Smooth muscle cell (in vitro differentiated cells): ENCODE results near the gene PIK3C2G. TPM values are rescaled to one million over a fixed set of nuclear protein-coding genes. Genes with fewer than 3 reads are reported as not detected.

ENCODE experiments used
- DNase-seq: peaks from one replicate; lab custom pipeline; 2025; ENCODE audit not compliant: unreplicated experiment; lab: John Stamatoyannopoulos, UW
- H2AFZ ChIP-seq: fragments of 200-600 bp; sonication (generic); 2 replicates; pipeline ENCODE4 v1.6.0; 2016; ENCODE audit warnings: antibody characterized with exemption, low read depth, mild to moderate bottlenecking
- H3F3A ChIP-seq: fragments of 200-600 bp; sonication (generic); 2 replicates; pipeline ENCODE4 v1.6.0; 2017; ENCODE audit warnings: antibody characterized with exemption, low read depth
- H3K27ac ChIP-seq: fragments of 200-600 bp; sonication (generic); 2 replicates; pipeline ENCODE4 v1.5.1; 2016; ENCODE audit warnings: low read depth, mild to moderate bottlenecking
- H3K27me3 ChIP-seq: fragments of 200-600 bp; sonication (generic); 2 replicates; pipeline ENCODE4 v1.6.1; 2016; ENCODE audit warnings: low read depth, mild to moderate bottlenecking
- H3K36me3 ChIP-seq: fragments of 200-600 bp; sonication (generic); 2 replicates; pipeline ENCODE4 v1.5.1; 2016; ENCODE audit warnings: low read depth
- H3K4me1 ChIP-seq: fragments of 200-600 bp; sonication (generic); 2 replicates; pipeline ENCODE4 v1.5.1; 2016; ENCODE audit warnings: low read depth
- H3K4me2 ChIP-seq: fragments of 200-600 bp; sonication (generic); 2 replicates; pipeline ENCODE4 v1.6.0; 2016; ENCODE audit warnings: mild to moderate bottlenecking
- H3K4me3 ChIP-seq: fragments of 200-600 bp; sonication (generic); 2 replicates; pipeline ENCODE4 v1.5.1; 2016; ENCODE audit warnings: mild to moderate bottlenecking
- H3K79me2 ChIP-seq: fragments of 200-600 bp; sonication (generic); 2 replicates; pipeline ENCODE4 v1.6.0; 2016; ENCODE audit warnings: low read depth, mild to moderate bottlenecking
- H3K9ac ChIP-seq: fragments of 200-600 bp; sonication (generic); 2 replicates; pipeline ENCODE4 v1.6.0; 2016; ENCODE audit warnings: low read depth
- H3K9me3 ChIP-seq: fragments of 200-600 bp; sonication (generic); replicated peaks from 2 replicates; pipeline ENCODE4 v1.5.1; 2016; ENCODE audit warnings: low read depth
- H4K20me1 ChIP-seq: fragments of 200-600 bp; sonication (generic); 2 replicates; pipeline ENCODE4 v1.6.0; 2016; ENCODE audit warnings: low read depth
- CTCF ChIP-seq: fragments of 200-600 bp; sonication (generic); IDR thresholded peaks from 2 replicates; pipeline ENCODE4 v1.5.1; 2017; ENCODE audit warnings: borderline replicate concordance, mild to moderate bottlenecking, antibody characterized with exemption; ENCODE audit not compliant: insufficient read depth, poor library complexity, severe bottlenecking
- WGBS: methylation state at CpG from one replicate; pipeline ENCODE4 v1.1.7; 2016; ENCODE audit warnings: low lambda C conversion rate; 5-methylcytosine and 5-hydroxymethylcytosine counted together
- polyA plus RNA-seq: library from polyadenylated mRNA; unstranded; fragments of >200 nt; fragmentation: Nextera tagmentation; extraction: Ambion mirVana; gene quantifications from 2 replicates; pipeline ENCODE4 v1.2.1, GENCODE V29; 2016
- total RNA-seq: library from RNA; depleted of rRNA; stranded (reverse); fragments of >200 nt; gene quantifications from 2 replicates; pipeline ENCODE4 v1.2.3, GENCODE V29; 2014

PIK3C2G gene
- total and polyA plus RNA-seq, 2 experiments from 2014 or later: 0.63 TPM; not detected in 1

DNA sequence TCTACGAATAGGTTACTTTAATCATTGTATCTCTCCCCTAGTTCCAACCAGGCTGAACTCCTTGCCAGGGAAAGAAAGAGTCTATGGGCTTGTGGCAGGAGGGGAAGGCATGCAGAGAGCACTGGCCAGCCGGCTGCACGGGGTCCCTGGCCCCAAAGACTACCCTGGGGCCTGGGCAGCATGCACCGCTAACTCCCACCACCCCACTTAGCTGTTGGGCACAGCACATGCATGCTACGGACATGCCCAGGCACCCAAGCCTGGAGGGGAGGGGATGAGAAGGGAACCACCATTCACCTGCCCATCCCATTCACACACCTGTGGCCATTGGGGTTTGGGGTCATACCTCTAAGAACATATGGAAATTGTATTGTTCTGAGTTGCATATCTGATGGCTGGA is 94.1 kb downstream of the PIK3C2G start:
- Histone ChIP-seq H3K4me1 (no peaks in the 10 kb centered on the region), H3K27ac (no peak overlapping the region), H3K27me3 (no peaks in the 10 kb centered on the region), H3K9ac (no peak overlapping the region), H3F3A (no peaks in the 10 kb centered on the region), H3K79me2 (no peaks in the 10 kb centered on the region), H3K36me3 (no peaks in the 10 kb centered on the region), H3K4me3 (no peak overlapping the region), H4K20me1 (no peaks in the 10 kb centered on the region), H3K9me3 (no peaks in the 10 kb centered on the region), H3K4me2 (no peak overlapping the region), H2AFZ (no peak overlapping the region)
- TF ChIP-seq CTCF: no peak
- 82% methylated on average over 5 of the region's 5 CpGs for WGBS
- DNase-seq: no peak

GRCh38 chr12:18358077-18358476 is 96.8 kb downstream of the PIK3C2G start:
- WGBS: 95% methylated on average over 2 of the region's 2 CpGs
- no peaks in the 10 kb centered on the region for H3K36me3 ChIP-seq
- peaks cover 4% of the 10 kb centered on the region for H3K9me3 ChIP-seq
- H3K9ac ChIP-seq: no peak overlapping the region
- no peaks in the 10 kb centered on the region for H3K27me3 ChIP-seq
- no peak overlapping the region for H3K4me3 ChIP-seq
- H3K4me1 ChIP-seq: no peaks in the 10 kb centered on the region
- no peak overlapping the region for H2AFZ ChIP-seq
- H4K20me1 ChIP-seq: no peaks in the 10 kb centered on the region
- no peak for DNase-seq
- H3K79me2 ChIP-seq: no peaks in the 10 kb centered on the region
- H3K27ac ChIP-seq: no peak overlapping the region
- no peak overlapping the region for H3K4me2 ChIP-seq
- no peaks in the 10 kb centered on the region for H3F3A ChIP-seq
- no peak for TF ChIP-seq CTCF

DNA sequence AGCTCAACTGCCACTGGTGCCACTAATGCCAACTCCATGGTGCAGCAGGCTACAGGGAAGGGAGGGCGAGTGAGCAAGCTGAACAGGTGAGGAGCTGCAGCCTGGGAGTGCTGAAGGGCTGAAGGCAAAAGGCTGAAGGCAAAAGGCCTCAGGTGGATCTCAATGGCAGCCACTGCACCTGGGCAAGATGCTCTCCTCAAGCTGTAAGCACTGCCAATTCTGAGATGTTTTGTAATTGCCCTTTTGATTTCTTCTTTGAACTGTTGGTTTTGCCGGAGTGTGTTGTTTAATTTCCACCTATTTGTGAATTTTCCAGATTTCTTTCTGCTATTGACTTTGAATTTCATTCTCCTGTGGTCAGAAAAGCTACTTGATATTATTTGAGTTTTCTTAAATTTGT is 97.6 kb downstream of the PIK3C2G start:
- Histone ChIP-seq H2AFZ (no peak overlapping the region), H3K27me3 (no peaks in the 10 kb centered on the region), H3F3A (no peaks in the 10 kb centered on the region), H3K27ac (no peak overlapping the region), H4K20me1 (no peaks in the 10 kb centered on the region), H3K4me2 (no peak overlapping the region), H3K9ac (no peak overlapping the region), H3K79me2 (no peaks in the 10 kb centered on the region), H3K9me3 (peaks cover 4% of the 10 kb centered on the region), H3K36me3 (no peaks in the 10 kb centered on the region), H3K4me3 (no peak overlapping the region), H3K4me1 (no peaks in the 10 kb centered on the region)
- DNase-seq: no peak
- TF ChIP-seq CTCF: no peak
- WGBS: 92% methylated on average over 2 of the region's 2 CpGs

DNA sequence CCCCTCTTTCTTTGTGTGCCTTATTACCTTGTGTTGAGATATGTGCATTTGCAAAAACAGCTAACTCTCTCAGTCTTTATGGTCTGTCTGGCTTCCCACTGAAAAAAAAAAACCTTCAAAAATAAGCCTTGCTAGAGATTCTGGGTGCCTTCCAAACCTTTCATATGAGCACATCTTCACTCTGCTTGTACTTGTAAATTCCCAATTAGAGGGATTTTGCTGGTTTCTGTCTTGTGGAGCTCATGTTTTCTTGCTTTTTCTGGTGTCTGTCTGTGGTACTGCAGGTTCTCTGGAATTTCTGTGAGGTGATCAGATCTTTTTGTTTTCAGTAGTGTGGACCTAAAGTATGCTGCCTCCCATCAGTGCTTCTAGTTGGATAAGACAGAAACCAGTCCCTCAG is 100.1 kb downstream of the PIK3C2G start:
- H3K27ac ChIP-seq: no peak overlapping the region
- H3K27me3 ChIP-seq: no peaks in the 10 kb centered on the region

More for the DNA sequence above, 100.1 kb downstream of the PIK3C2G start:
- Histone ChIP-seq H3K36me3 (no peaks in the 10 kb centered on the region), H3K79me2 (no peaks in the 10 kb centered on the region), H3K4me3 (no peak overlapping the region), H3K9me3 (peaks cover 4% of the 10 kb centered on the region), H3K9ac (no peak overlapping the region), H3F3A (no peaks in the 10 kb centered on the region), H2AFZ (no peak overlapping the region), H4K20me1 (no peaks in the 10 kb centered on the region), H3K4me1 (no peaks in the 10 kb centered on the region), H3K4me2 (no peak overlapping the region)
- TF ChIP-seq CTCF: no peak
- no peak for DNase-seq
